ENCODE results near the gene TGFBR3. TPM values are rescaled to one million over a fixed set of nuclear protein-coding genes. Genes with fewer than 3 reads are reported as not detected.

Gene TGFBR3
- total and polyA plus RNA-seq, 9 of the 15 experiments (the other 6 are each of a cell fraction or from before 2014, with no cell fraction given) = 3.6 to 32.4 (median 15.6) TPM

GRCh38 chr1:91760512-91760911 lies 125.4 kb downstream of the TGFBR3 start:
- Histone ChIP-seq H3K9me3 (replicated peaks; ENCODE audit: control insufficient read depth, insufficient read depth, low read depth, low read length) (no peaks in the 10 kb centered on the region), H3K27me3 (ENCODE audit: control insufficient read depth in 2 of 2, insufficient read depth in 2 of 2, low read length in 2 of 2) (no peaks in the 10 kb centered on the region), H3K27ac (ENCODE audit: extremely low read depth, low read depth, low read length) (no peak overlapping the region), H3K36me3 (ENCODE audit: control insufficient read depth, insufficient read depth, low read length) (peaks cover 8% of the 10 kb centered on the region; the same call in 1 of the 3 replicates), H3K4me1 (replicated peaks in 1 of 2; ENCODE audit: control insufficient read depth in 2 of 2, insufficient read depth in 2 of 2, low read length in 2 of 2) (peaks cover 9 to 59% of the 10 kb centered on the region in 2 experiments), H3K9ac (ENCODE audit: insufficient read depth in 1 of 2, low read depth in 2 of 2, low read length in 2 of 2) (no peak overlapping the region), H3K9me1 (ENCODE audit: control insufficient read depth, insufficient read depth, low read length) (no peaks in the 10 kb centered on the region), H3K79me2 (ENCODE audit: control insufficient read depth, insufficient read depth, low read length) (no peaks in the 10 kb centered on the region; the same call in 2 of the 3 replicates), H3K4me3 (no peak overlapping the region), H3K4me2 (ENCODE audit: insufficient read depth, low read length) (no peak overlapping the region), H2AFZ (ENCODE audit: low read depth, low read length) (no peak overlapping the region), H4K20me1 (replicated peaks; ENCODE audit: control insufficient read depth, insufficient read depth, low read length) (no peaks in the 10 kb centered on the region)
- in situ Hi-C loops (cut with MboI) (no loop called here), intact Hi-C loops (cut with micrococcal nuclease) (loop anchor here (5.0 kb wide), 1 partner anchor 43 kb away; no protein-coding TSS in a partner anchor)
- ChIA-PET CTCF (ENCODE audit: low intra/inter-chr PET ratio) (no interaction called here), POLR2A (interaction anchor here (0.7 to 1.2 kb wide), 3 partner anchors 9 to 28 kb away, joined by 3 to 8 read pairs (median 4); no protein-coding TSS in a partner anchor)
- 74% methylated on average over 1 of the region's 1 CpG for WGBS (ENCODE audit: insufficient coverage, low coverage, missing lambda C conversion rate)
- ATAC-seq (no peak), FAIRE-seq (no peak), DNase-seq (ENCODE audit: extremely low read depth in 1 of 4, low spot score in 3 of 4) (no peak)
- BruUV-seq (replicated peaks) = no TSS peak
- TF ChIP-seq SPI1 (IDR thresholded peaks at IDR 0.05; ENCODE audit: borderline replicate concordance, low read depth, low read length) (no peak), ETS2 (tag; IDR thresholded peaks at IDR 0.05; ENCODE audit: borderline replicate concordance, poor library complexity, severe bottlenecking) (no peak), EP400 (IDR thresholded peaks at IDR 0.05) (no peak), FOSL1 (tag; conservative IDR thresholded peaks at IDR 0.05) (no peak), MAFF (IDR thresholded peaks at IDR 0.05; ENCODE audit: low read length) (no peak), ZNF696 (CRISPR knock-in tag; conservative IDR thresholded peaks at IDR 0.05) (no peak)

- no peak overlapping the region for H2AFZ ChIP-seq (ENCODE audit: low read depth, low read length)
- ATAC-seq (no peak), DNase-seq (ENCODE audit: extremely low read depth in 1 of 4, low spot score in 3 of 4) (no peak), FAIRE-seq (no peak)
- H4K20me1 ChIP-seq (replicated peaks; ENCODE audit: control insufficient read depth, insufficient read depth, low read length) = no peaks in the 10 kb centered on the region
- peaks cover 0 to 44% of the 10 kb centered on the region in 2 experiments; a peak in 4 of 5 replicates for H3K4me1 ChIP-seq (replicated peaks in 1 of 2; ENCODE audit: control insufficient read depth in 2 of 2, insufficient read depth in 2 of 2, low read length in 2 of 2)
- in situ Hi-C loops (cut with MboI) = no loop called here
- peaks cover 12% of the 10 kb centered on the region; the same call in 1 of the 3 replicates for H3K36me3 ChIP-seq (ENCODE audit: control insufficient read depth, insufficient read depth, low read length)
- intact Hi-C loops (cut with micrococcal nuclease) = no loop called here
- H3K27ac ChIP-seq (ENCODE audit: extremely low read depth, low read depth, low read length) = no peak overlapping the region
- H3K9me1 ChIP-seq (ENCODE audit: control insufficient read depth, insufficient read depth, low read length) = no peaks in the 10 kb centered on the region
- no peaks in the 10 kb centered on the region for H3K9me3 ChIP-seq (replicated peaks; ENCODE audit: control insufficient read depth, insufficient read depth, low read depth, low read length)
- 96% methylated on average over 2 of the region's 2 CpGs for WGBS (ENCODE audit: insufficient coverage, low coverage, missing lambda C conversion rate)
- H3K79me2 ChIP-seq (ENCODE audit: control insufficient read depth, insufficient read depth, low read length) = no peaks in the 10 kb centered on the region; the same call in 2 of the 3 replicates
- H3K4me2 ChIP-seq (ENCODE audit: insufficient read depth, low read length) = no peak overlapping the region
- no TSS peak for BruUV-seq (replicated peaks)
- H3K27me3 ChIP-seq (ENCODE audit: control insufficient read depth in 2 of 2, insufficient read depth in 2 of 2, low read length in 2 of 2) = no peaks in the 10 kb centered on the region
- no peak overlapping the region for H3K9ac ChIP-seq (ENCODE audit: insufficient read depth in 1 of 2, low read depth in 2 of 2, low read length in 2 of 2)
- no peak overlapping the region for H3K4me3 ChIP-seq
- ChIA-PET CTCF (ENCODE audit: low intra/inter-chr PET ratio) (no interaction called here), POLR2A (interaction anchor here (0.8 to 1.1 kb wide), 2 partner anchors 10 to 12 kb away, joined by 3 to 4 read pairs; no protein-coding TSS in a partner anchor)
- TF ChIP-seq HDAC1 (IDR thresholded peaks at IDR 0.05) = no peak
- no peak for TF ChIP-seq CBFA2T3 (IDR thresholded peaks at IDR 0.05)
- no peak for TF ChIP-seq RFX1 (IDR thresholded peaks at IDR 0.05)
- TF ChIP-seq HMGN3 (IDR thresholded peaks at IDR 0.05; ENCODE audit: borderline replicate concordance, extremely low read depth, insufficient read length, low read depth, low read length) = no peak
- TF ChIP-seq PREB (CRISPR knock-in tag; IDR thresholded peaks at IDR 0.05) = no peak
- no peak for TF ChIP-seq MBD2 (IDR thresholded peaks at IDR 0.05; ENCODE audit: borderline replicate concordance, low read depth)
- TF ChIP-seq, protein P1, sequence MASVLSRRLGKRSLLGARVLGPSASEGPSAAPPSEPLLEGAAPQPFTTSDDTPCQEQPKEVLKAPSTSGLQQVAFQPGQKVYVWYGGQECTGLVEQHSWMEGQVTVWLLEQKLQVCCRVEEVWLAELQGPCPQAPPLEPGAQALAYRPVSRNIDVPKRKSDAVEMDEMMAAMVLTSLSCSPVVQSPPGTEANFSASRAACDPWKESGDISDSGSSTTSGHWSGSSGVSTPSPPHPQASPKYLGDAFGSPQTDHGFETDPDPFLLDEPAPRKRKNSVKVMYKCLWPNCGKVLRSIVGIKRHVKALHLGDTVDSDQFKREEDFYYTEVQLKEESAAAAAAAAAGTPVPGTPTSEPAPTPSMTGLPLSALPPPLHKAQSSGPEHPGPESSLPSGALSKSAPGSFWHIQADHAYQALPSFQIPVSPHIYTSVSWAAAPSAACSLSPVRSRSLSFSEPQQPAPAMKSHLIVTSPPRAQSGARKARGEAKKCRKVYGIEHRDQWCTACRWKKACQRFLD (CRISPR knock-in tag; IDR thresholded peaks at IDR 0.05) = no peak
- TF ChIP-seq NFE2 (IDR thresholded peaks at IDR 0.05; ENCODE audit: low read depth) = no peak
- TF ChIP-seq FOS (IDR thresholded peaks at IDR 0.05; ENCODE audit: extremely low read depth, insufficient read length) = no peak
These were observed 126.9 kb downstream of the TGFBR3 start for GRCh38 chr1:91759076-91759475.
